HCT116 (cell line): Measurements from ENCODE around the gene ZNF607.

Source experiments
- EZH2 ChIP-seq: fragments of 200-600 bp; sonication (generic); IDR thresholded peaks from 2 replicates; pipeline ENCODE4 v1.6.1; 2017; ENCODE audit warnings: antibody characterized with exemption, mixed run types
- EZH2phosphoT487 ChIP-seq: fragments of 200-600 bp; IDR thresholded peaks from 2 replicates; pipeline ENCODE4 v1.6.1; 2018; ENCODE audit warnings: antibody characterized with exemption, borderline replicate concordance
- POLR2A ChIP-seq: IDR thresholded peaks from 2 replicates; pipeline ENCODE4 v1.7.0; 2011; ENCODE audit warnings: borderline replicate concordance; ENCODE audit not compliant: insufficient read depth, insufficient read length; ENCODE audit errors: extremely low read depth
- POLR2AphosphoS5 ChIP-seq: IDR thresholded peaks from 2 replicates; pipeline ENCODE4 v1.6.1; 2011; ENCODE audit warnings: mild to moderate bottlenecking, low read depth, low read length, moderate library complexity
- RAD21 ChIP-seq: IDR thresholded peaks from 2 replicates; pipeline ENCODE4 v1.6.1; 2012; ENCODE audit warnings: low read depth, mild to moderate bottlenecking
- SP1 ChIP-seq: IDR thresholded peaks from 2 replicates; pipeline ENCODE4 v1.6.1; 2012; ENCODE audit warnings: low read depth
- SRF ChIP-seq: IDR thresholded peaks from 2 replicates; pipeline ENCODE4 v1.6.1; 2012; ENCODE audit warnings: low read depth
- YY1 ChIP-seq: IDR thresholded peaks from 2 replicates; pipeline ENCODE4 v1.6.1; 2011; ENCODE audit warnings: low read length, low read depth, moderate library complexity, mild to moderate bottlenecking; ENCODE audit not compliant: insufficient replicate concordance; ENCODE audit errors: extremely low read depth
- ZNF274 ChIP-seq: fragments of 200-500 bp; sonication (Bioruptor generic); IDR thresholded peaks from 2 replicates; pipeline ENCODE4 v1.6.1; 2014; ENCODE audit warnings: mild to moderate bottlenecking, low read depth, low read length, inconsistent platforms
- TF ChIP-seq, protein P1 (sequence below), 3 experiments: fragments of 200-600 bp in 1 of 3; sonication (generic) in 1 of 3; IDR thresholded peaks in 2 of 3; conservative IDR thresholded peaks in 1 of 3; 2 replicates each; pipeline ENCODE4 v1.5.1; 2012 to 2017; ENCODE audit warnings: low read depth in 2 of 3, low read length in 2 of 3, antibody characterized with exemption in 1 of 3, borderline replicate concordance in 1 of 3, control low read depth in 1 of 3, mild to moderate bottlenecking in 1 of 3, mixed read lengths in 1 of 3, mixed run types in 1 of 3, moderate library complexity in 1 of 3; ENCODE audit not compliant: insufficient read depth in 1 of 3
- TF ChIP-seq, protein P2 (sequence below): IDR thresholded peaks from 2 replicates; pipeline ENCODE4 v1.6.1; 2012
- TF ChIP-seq, protein P3 (sequence below): IDR thresholded peaks from 2 replicates; pipeline ENCODE4 v1.6.1; 2012; ENCODE audit warnings: low read depth
- TF ChIP-seq, protein P4 (sequence below): IDR thresholded peaks from 2 replicates; pipeline ENCODE4 v1.6.1; 2011; ENCODE audit warnings: mild to moderate bottlenecking, low read length, moderate library complexity; ENCODE audit not compliant: insufficient replicate concordance; ENCODE audit errors: extremely low read depth

DNA sequence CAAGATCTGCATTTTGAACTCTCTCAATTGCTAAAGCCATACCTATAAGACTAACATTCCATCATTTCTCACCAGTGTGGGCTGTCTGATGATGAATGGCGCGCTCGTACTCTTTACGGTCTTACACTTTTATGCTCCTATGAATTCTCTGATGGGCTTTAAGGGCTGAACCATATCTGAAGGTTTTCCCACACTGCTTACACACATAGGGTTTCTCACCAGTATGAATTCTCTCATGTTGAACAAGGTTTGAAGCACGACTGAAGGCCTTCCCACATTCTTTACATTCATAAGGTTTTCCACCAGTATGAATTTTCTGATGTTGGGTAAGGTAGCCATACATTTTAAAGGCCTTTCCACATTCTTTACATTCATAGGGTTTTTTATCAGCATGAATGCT is 18.8 kb upstream of the ZNF607 start:
- TF ChIP-seq, protein P1, sequence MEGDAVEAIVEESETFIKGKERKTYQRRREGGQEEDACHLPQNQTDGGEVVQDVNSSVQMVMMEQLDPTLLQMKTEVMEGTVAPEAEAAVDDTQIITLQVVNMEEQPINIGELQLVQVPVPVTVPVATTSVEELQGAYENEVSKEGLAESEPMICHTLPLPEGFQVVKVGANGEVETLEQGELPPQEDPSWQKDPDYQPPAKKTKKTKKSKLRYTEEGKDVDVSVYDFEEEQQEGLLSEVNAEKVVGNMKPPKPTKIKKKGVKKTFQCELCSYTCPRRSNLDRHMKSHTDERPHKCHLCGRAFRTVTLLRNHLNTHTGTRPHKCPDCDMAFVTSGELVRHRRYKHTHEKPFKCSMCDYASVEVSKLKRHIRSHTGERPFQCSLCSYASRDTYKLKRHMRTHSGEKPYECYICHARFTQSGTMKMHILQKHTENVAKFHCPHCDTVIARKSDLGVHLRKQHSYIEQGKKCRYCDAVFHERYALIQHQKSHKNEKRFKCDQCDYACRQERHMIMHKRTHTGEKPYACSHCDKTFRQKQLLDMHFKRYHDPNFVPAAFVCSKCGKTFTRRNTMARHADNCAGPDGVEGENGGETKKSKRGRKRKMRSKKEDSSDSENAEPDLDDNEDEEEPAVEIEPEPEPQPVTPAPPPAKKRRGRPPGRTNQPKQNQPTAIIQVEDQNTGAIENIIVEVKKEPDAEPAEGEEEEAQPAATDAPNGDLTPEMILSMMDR (IDR thresholded peaks at IDR 0.05 in 2 of 3, conservative IDR thresholded peaks at IDR 0.05 in 1 of 3; ENCODE audit: borderline replicate concordance in 1 of 3, insufficient read depth in 1 of 3, low read depth in 2 of 3, low read length in 2 of 3), result no peak
- TF ChIP-seq POLR2A (no peak), POLR2AphosphoS5 (no peak), EZH2 (no peak), ZNF274 (no peak), YY1 (no peak), EZH2phosphoT487 (no peak), RAD21 (no peak), SP1 (no peak), SRF (no peak)
- TF ChIP-seq, protein P2, sequence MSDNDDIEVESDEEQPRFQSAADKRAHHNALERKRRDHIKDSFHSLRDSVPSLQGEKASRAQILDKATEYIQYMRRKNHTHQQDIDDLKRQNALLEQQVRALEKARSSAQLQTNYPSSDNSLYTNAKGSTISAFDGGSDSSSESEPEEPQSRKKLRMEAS, result no peak
- TF ChIP-seq, protein P3, sequence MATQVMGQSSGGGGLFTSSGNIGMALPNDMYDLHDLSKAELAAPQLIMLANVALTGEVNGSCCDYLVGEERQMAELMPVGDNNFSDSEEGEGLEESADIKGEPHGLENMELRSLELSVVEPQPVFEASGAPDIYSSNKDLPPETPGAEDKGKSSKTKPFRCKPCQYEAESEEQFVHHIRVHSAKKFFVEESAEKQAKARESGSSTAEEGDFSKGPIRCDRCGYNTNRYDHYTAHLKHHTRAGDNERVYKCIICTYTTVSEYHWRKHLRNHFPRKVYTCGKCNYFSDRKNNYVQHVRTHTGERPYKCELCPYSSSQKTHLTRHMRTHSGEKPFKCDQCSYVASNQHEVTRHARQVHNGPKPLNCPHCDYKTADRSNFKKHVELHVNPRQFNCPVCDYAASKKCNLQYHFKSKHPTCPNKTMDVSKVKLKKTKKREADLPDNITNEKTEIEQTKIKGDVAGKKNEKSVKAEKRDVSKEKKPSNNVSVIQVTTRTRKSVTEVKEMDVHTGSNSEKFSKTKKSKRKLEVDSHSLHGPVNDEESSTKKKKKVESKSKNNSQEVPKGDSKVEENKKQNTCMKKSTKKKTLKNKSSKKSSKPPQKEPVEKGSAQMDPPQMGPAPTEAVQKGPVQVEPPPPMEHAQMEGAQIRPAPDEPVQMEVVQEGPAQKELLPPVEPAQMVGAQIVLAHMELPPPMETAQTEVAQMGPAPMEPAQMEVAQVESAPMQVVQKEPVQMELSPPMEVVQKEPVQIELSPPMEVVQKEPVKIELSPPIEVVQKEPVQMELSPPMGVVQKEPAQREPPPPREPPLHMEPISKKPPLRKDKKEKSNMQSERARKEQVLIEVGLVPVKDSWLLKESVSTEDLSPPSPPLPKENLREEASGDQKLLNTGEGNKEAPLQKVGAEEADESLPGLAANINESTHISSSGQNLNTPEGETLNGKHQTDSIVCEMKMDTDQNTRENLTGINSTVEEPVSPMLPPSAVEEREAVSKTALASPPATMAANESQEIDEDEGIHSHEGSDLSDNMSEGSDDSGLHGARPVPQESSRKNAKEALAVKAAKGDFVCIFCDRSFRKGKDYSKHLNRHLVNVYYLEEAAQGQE, result no peak
- TF ChIP-seq, protein P4, sequence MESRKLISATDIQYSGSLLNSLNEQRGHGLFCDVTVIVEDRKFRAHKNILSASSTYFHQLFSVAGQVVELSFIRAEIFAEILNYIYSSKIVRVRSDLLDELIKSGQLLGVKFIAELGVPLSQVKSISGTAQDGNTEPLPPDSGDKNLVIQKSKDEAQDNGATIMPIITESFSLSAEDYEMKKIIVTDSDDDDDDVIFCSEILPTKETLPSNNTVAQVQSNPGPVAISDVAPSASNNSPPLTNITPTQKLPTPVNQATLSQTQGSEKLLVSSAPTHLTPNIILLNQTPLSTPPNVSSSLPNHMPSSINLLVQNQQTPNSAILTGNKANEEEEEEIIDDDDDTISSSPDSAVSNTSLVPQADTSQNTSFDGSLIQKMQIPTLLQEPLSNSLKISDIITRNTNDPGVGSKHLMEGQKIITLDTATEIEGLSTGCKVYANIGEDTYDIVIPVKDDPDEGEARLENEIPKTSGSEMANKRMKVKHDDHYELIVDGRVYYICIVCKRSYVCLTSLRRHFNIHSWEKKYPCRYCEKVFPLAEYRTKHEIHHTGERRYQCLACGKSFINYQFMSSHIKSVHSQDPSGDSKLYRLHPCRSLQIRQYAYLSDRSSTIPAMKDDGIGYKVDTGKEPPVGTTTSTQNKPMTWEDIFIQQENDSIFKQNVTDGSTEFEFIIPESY, result no peak
